ENCODE data around the gene PHRF1. TPM values are rescaled to one million over a fixed set of nuclear protein-coding genes. Genes with fewer than 3 reads are reported as not detected.

The PHRF1 gene
- total RNA-seq, 1 donor from 2014 or later: 38.3 TPM

DNA sequence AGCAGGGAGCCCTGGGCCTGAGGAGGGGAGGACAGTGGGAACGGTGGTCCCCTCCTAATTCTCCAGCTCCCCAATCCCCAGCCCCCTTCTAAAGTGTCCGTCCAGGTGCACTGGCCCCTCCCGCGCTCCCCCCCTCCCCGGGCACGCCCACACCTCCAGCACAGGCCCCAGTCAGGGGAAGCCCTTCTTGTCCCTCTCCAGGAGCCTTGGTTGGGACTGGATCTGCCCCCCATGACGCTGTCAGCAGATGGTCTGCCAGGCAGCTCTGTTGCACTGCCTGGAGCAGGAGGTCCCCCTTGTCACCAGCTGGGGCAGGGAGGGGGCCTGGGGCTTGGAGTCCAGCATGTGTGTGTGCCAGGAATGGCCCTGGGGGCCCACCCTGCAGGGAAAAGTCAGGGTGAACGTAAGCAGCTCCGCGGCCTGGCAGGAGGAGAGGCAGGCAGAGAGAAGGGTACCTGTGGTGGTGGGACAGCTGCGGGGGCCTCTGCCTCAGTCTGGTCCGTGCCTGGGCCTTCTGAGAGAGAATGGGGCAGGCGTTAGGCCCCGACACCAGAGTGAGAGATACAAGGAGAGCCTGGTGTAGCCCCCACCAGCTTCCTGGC is 37.9 kb downstream of the PHRF1 start:
- Mint-ChIP-seq H3K27ac (ENCODE audit: unreplicated experiment) (peak overlapping the region; percentile 91), H3K4me1 (ENCODE audit: low read depth, unreplicated experiment) (peaks cover 5% of the 10 kb centered on the region), H3K27me3 (ENCODE audit: low read depth, unreplicated experiment) (no peaks in the 10 kb centered on the region), H3K4me3 (ENCODE audit: unreplicated experiment) (peak overlapping the region; percentile 81), H3K9me3 (ENCODE audit: unreplicated experiment) (no peaks in the 10 kb centered on the region), H3K36me3 (ENCODE audit: low read depth, unreplicated experiment) (peaks cover 10% of the 10 kb centered on the region)
- Histone ChIP-seq H2AFZ (ENCODE audit: low read depth, low read length) (no peak overlapping the region), H3K36me3 (ENCODE audit: insufficient read depth, low read length) (peaks cover 6% of the 10 kb centered on the region), H3K27me3 (ENCODE audit: insufficient read depth, low read length) (no peaks in the 10 kb centered on the region), H3K4me1 (ENCODE audit: insufficient read depth, low read length) (peaks cover 11% of the 10 kb centered on the region), H3K27ac (ENCODE audit: low read depth, low read length) (no peak overlapping the region), H3K9me3 (ENCODE audit: insufficient read depth, low read depth, low read length) (no peaks in the 10 kb centered on the region), H4K20me1 (ENCODE audit: insufficient read depth, low read length) (peaks cover 51% of the 10 kb centered on the region), H3K9ac (ENCODE audit: low read length) (no peak overlapping the region), H3K4me3 (ENCODE audit: insufficient read depth, low read depth, low read length) (no peak overlapping the region), H3K4me2 (ENCODE audit: low read length) (peak overlapping the region; percentile 99), H3K79me2 (ENCODE audit: insufficient read depth, low read length) (peaks cover 5% of the 10 kb centered on the region)
- TF ChIP-seq, protein P1, sequence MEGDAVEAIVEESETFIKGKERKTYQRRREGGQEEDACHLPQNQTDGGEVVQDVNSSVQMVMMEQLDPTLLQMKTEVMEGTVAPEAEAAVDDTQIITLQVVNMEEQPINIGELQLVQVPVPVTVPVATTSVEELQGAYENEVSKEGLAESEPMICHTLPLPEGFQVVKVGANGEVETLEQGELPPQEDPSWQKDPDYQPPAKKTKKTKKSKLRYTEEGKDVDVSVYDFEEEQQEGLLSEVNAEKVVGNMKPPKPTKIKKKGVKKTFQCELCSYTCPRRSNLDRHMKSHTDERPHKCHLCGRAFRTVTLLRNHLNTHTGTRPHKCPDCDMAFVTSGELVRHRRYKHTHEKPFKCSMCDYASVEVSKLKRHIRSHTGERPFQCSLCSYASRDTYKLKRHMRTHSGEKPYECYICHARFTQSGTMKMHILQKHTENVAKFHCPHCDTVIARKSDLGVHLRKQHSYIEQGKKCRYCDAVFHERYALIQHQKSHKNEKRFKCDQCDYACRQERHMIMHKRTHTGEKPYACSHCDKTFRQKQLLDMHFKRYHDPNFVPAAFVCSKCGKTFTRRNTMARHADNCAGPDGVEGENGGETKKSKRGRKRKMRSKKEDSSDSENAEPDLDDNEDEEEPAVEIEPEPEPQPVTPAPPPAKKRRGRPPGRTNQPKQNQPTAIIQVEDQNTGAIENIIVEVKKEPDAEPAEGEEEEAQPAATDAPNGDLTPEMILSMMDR (IDR thresholded peaks at IDR 0.05; ENCODE audit: insufficient read depth, low read depth, low read length): no peak
- no peak for TF ChIP-seq EZH2 (IDR thresholded peaks at IDR 0.05; ENCODE audit: insufficient read depth, low read length)
- DNase-seq (ENCODE audit: low read depth) (no peak), FAIRE-seq (no peak)

DNA sequence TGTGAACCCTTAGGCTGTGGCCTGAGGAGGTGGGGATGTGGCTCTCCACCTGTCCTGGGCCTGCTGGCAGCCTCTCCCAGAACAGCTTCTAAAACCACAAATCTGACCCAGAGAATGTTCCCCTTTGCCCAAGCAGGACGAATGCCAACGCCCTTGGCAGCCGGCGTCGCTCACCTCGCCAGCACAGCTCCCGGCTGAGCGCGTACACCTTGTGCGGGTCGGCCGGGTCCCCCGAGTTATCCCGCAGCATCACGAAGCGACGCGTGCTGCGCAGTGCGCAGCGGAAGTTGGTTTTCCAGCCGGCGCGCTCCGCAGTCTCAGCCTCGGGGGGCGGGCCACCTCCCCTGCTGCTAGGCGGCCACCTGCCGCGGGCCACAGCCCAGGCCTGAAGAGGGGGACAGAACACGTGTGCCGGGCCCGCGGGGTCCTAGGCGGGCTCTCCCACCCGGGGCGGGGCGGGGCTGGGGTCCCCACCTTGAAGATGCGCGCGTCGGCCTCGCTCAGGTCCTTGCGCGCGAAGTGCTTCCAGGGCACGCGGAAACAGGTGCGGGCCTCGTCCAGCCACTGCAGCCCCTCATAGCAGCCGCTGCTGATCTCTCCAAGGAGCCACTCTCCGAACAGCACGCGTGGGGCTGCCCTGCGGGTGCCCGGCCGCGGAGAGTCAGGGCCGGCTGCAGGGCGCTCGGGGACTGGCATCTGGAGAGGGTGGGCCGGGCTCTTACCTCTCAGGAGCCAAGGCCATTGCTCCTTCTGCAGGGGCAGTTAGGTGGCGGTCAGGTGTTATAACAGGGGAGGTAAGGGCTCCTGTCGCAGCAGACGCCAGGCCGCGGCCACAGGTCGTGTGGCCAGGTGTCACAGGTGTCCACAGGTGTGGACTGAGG is 38.6 kb downstream of the PHRF1 start:
- H3K27me3 ChIP-seq (ENCODE audit: insufficient read depth, low read length): no peaks in the 10 kb centered on the region
- H4K20me1 ChIP-seq (ENCODE audit: insufficient read depth, low read length): peaks cover 49% of the 10 kb centered on the region
- H3K27ac ChIP-seq (ENCODE audit: low read depth, low read length): peak overlapping the region; percentile 80
- H3K79me2 ChIP-seq (ENCODE audit: insufficient read depth, low read length): peaks cover 5% of the 10 kb centered on the region
- Mint-ChIP-seq H3K4me3 (ENCODE audit: unreplicated experiment) (peak overlapping the region; percentile 85), H3K27me3 (ENCODE audit: low read depth, unreplicated experiment) (no peaks in the 10 kb centered on the region), H3K27ac (ENCODE audit: unreplicated experiment) (peak overlapping the region; percentile 91), H3K4me1 (ENCODE audit: low read depth, unreplicated experiment) (peaks cover 5% of the 10 kb centered on the region), H3K36me3 (ENCODE audit: low read depth, unreplicated experiment) (peaks cover 13% of the 10 kb centered on the region), H3K9me3 (ENCODE audit: unreplicated experiment) (no peaks in the 10 kb centered on the region)
- H3K36me3 ChIP-seq (ENCODE audit: insufficient read depth, low read length): peaks cover 6% of the 10 kb centered on the region
- H3K9ac ChIP-seq (ENCODE audit: low read length): peak overlapping the region; percentile 85
- peak overlapping the region; percentile 87 for H3K4me3 ChIP-seq (ENCODE audit: insufficient read depth, low read depth, low read length)
- no peak overlapping the region for H2AFZ ChIP-seq (ENCODE audit: low read depth, low read length)
- DNase-seq (ENCODE audit: low read depth) (no peak), FAIRE-seq (no peak)
- peaks cover 11% of the 10 kb centered on the region for H3K4me1 ChIP-seq (ENCODE audit: insufficient read depth, low read length)
- TF ChIP-seq, protein P1 (IDR thresholded peaks at IDR 0.05; ENCODE audit: insufficient read depth, low read depth, low read length): no peak
- TF ChIP-seq EZH2 (IDR thresholded peaks at IDR 0.05; ENCODE audit: insufficient read depth, low read length): no peak
- peak overlapping the region; percentile 99 for H3K4me2 ChIP-seq (ENCODE audit: low read length)
- no peaks in the 10 kb centered on the region for H3K9me3 ChIP-seq (ENCODE audit: insufficient read depth, low read depth, low read length)
